ENCODE results near the gene DIP2C. TPM values are rescaled to one million over a fixed set of nuclear protein-coding genes. Genes with fewer than 3 reads are reported as not detected.
A peak's percentile ranks its signal among the peaks of the same experiment; 100 is the strongest.

Gene DIP2C, protein sequence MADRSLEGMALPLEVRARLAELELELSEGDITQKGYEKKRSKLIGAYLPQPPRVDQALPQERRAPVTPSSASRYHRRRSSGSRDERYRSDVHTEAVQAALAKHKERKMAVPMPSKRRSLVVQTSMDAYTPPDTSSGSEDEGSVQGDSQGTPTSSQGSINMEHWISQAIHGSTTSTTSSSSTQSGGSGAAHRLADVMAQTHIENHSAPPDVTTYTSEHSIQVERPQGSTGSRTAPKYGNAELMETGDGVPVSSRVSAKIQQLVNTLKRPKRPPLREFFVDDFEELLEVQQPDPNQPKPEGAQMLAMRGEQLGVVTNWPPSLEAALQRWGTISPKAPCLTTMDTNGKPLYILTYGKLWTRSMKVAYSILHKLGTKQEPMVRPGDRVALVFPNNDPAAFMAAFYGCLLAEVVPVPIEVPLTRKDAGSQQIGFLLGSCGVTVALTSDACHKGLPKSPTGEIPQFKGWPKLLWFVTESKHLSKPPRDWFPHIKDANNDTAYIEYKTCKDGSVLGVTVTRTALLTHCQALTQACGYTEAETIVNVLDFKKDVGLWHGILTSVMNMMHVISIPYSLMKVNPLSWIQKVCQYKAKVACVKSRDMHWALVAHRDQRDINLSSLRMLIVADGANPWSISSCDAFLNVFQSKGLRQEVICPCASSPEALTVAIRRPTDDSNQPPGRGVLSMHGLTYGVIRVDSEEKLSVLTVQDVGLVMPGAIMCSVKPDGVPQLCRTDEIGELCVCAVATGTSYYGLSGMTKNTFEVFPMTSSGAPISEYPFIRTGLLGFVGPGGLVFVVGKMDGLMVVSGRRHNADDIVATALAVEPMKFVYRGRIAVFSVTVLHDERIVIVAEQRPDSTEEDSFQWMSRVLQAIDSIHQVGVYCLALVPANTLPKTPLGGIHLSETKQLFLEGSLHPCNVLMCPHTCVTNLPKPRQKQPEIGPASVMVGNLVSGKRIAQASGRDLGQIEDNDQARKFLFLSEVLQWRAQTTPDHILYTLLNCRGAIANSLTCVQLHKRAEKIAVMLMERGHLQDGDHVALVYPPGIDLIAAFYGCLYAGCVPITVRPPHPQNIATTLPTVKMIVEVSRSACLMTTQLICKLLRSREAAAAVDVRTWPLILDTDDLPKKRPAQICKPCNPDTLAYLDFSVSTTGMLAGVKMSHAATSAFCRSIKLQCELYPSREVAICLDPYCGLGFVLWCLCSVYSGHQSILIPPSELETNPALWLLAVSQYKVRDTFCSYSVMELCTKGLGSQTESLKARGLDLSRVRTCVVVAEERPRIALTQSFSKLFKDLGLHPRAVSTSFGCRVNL (N-terminal part only)
- total RNA-seq = 10 to 100 TPM in 3 of 4 donors, 1 to 10 TPM in 1; 8.4 to 22.7 (median 16.8) TPM

DNA sequence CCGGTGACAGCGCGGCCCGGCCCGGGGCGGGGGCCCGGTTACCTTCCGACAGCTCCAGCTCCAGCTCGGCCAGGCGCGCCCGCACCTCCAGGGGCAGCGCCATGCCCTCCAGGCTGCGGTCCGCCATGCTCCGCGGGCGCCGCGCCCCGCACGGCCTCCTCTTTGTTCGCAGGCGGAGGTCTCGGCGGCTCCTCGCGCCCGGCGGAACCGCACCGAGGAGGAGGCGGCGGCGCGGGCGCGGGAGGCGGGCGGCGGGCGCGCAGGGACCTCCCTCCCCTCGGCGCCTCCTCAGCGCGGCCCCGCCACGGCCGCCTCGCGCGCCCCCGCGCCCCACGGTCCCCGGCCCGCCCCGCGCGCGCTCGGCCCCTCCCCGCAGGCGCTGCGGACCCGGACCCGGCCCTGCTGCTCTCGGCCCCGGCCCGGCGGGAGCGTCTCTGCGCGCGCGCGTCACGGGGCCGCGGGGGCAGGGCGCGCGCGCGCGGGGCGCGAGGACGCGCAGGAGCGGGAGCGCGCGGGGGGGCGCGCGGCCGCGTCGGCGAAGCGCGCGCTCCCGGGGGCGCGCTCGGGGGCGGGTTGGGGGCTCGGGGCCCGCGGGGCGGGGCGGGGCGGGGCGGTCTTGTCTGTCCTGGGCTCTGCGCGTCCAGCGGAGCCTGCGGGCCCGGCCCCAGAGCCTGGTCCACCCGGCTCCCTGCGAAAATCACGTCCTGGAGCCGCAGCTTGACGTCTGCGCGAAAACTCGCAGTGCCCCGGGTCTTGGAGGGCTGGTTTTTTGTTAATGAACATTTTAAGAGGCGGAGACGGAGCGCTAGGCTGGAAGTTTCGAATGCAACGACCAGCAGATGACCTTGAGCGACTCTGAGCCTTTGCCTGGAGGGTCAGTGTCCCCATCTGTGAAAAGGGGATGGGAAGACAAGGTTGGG is at the start of gene DIP2C:
Gene DIP2C, minus strand, starts transcription at position 217 of the 920 bp plus-strand sequence. Its CDS starts 90 bp downstream, at position 127.
- Histone ChIP-seq H3K4me3 (peak within 1 kb of the TSS; percentile 32 to 95 (median 68)), H3K36me3 (no peaks in the 10 kb centered on the region), H3K9me3 (no peaks in the 10 kb centered on the region), H3K27ac (peak within 1 kb of the TSS; percentile 51 to 87 (median 68)), H3K4me1 (peaks cover 0 to under 1% (median 0%) of the 10 kb centered on the region in 4 donors), H3K27me3 (no peaks in the 10 kb centered on the region)
- DNase-seq = peak in 2 of 3 donors; percentile 66 to 78
- no peak for TF ChIP-seq POLR2A (IDR thresholded peaks at IDR 0.05)
- TF ChIP-seq, protein P1, sequence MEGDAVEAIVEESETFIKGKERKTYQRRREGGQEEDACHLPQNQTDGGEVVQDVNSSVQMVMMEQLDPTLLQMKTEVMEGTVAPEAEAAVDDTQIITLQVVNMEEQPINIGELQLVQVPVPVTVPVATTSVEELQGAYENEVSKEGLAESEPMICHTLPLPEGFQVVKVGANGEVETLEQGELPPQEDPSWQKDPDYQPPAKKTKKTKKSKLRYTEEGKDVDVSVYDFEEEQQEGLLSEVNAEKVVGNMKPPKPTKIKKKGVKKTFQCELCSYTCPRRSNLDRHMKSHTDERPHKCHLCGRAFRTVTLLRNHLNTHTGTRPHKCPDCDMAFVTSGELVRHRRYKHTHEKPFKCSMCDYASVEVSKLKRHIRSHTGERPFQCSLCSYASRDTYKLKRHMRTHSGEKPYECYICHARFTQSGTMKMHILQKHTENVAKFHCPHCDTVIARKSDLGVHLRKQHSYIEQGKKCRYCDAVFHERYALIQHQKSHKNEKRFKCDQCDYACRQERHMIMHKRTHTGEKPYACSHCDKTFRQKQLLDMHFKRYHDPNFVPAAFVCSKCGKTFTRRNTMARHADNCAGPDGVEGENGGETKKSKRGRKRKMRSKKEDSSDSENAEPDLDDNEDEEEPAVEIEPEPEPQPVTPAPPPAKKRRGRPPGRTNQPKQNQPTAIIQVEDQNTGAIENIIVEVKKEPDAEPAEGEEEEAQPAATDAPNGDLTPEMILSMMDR (IDR thresholded peaks at IDR 0.05) = no peak

DNA sequence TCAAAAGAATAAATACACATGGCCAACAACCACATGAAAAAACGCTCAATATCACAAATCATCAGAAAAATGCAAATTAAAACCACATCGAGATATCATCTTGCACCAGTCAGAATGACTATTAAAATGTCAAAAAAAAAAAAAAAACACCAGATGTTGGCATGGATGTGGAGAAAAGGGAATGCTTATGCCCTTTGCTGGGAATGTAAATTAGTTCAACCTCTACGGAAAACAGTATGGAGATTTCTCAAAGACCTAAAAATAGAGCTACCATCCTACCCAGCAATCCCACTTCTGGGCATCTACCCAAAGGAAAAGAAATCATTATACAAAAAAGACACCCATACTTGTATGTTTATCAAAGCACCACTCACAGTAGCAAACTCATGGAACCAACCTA is 45.0 kb upstream of the DIP2C start:
- TF ChIP-seq POLR2A (IDR thresholded peaks at IDR 0.05) = no peak
- TF ChIP-seq, protein P1 (IDR thresholded peaks at IDR 0.05) = no peak
- H3K27me3 ChIP-seq = no peaks in the 10 kb centered on the region
- H3K4me3 ChIP-seq = no peak overlapping the region
- DNase-seq = no peak
- H3K4me1 ChIP-seq = no peaks in the 10 kb centered on the region
- H3K9me3 ChIP-seq = no peaks in the 10 kb centered on the region
- H3K36me3 ChIP-seq = no peaks in the 10 kb centered on the region
- no peak overlapping the region for H3K27ac ChIP-seq

DNA sequence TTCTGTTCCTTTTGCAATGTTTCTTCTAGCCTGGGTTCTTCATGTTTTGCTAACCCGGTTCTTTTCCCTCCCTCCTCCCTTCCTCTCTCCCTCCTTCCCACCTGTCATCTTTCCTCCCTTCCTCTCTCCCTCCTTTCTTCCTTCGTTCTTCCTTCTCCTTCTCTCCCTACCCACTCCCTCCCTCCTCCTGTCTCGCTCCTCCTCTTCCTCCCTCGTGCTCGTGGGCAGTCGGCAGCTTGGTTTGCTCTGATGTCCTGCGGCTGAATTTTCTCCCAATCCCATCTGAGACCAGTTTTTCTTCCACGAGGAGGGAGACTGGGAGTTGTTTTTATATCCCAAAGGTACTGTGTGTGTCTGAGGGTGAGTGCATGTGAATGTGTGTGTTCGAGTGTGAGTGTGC is 43.6 kb upstream of the DIP2C start:
- no peak for TF ChIP-seq POLR2A (IDR thresholded peaks at IDR 0.05)
- no peaks in the 10 kb centered on the region for H3K4me1 ChIP-seq
- H3K4me3 ChIP-seq = no peak overlapping the region
- no peaks in the 10 kb centered on the region for H3K27me3 ChIP-seq
- H3K27ac ChIP-seq = no peak overlapping the region
- DNase-seq = no peak
- H3K36me3 ChIP-seq = no peaks in the 10 kb centered on the region
- H3K9me3 ChIP-seq = no peaks in the 10 kb centered on the region

DNA sequence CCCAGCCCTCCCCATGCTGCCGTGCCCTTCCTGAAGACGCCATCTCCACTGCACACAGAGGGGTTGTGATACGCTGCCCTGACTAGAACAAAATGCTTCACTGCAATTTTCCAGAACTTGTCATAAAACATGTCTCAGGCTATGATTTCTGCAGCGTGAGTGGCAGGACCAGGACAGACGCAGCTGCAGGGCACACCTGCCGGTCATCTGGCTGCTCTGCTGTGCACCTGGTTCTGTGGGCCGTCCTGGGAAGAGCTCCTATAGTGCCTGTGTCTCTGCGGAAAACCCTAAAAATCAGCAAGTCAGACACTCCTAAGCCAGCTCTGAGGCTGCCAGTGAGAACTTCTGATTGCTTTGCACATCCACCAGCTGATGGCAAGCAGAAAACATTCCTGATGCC is 39.7 kb upstream of the DIP2C start:
- Histone ChIP-seq H3K36me3 (no peaks in the 10 kb centered on the region), H3K27ac (no peak overlapping the region), H3K4me3 (no peak overlapping the region), H3K4me1 (no peaks in the 10 kb centered on the region), H3K9me3 (no peaks in the 10 kb centered on the region), H3K27me3 (no peaks in the 10 kb centered on the region)
- no peak for DNase-seq
- TF ChIP-seq POLR2A (IDR thresholded peaks at IDR 0.05) = no peak
- TF ChIP-seq, protein P1 (IDR thresholded peaks at IDR 0.05) = no peak

DNA sequence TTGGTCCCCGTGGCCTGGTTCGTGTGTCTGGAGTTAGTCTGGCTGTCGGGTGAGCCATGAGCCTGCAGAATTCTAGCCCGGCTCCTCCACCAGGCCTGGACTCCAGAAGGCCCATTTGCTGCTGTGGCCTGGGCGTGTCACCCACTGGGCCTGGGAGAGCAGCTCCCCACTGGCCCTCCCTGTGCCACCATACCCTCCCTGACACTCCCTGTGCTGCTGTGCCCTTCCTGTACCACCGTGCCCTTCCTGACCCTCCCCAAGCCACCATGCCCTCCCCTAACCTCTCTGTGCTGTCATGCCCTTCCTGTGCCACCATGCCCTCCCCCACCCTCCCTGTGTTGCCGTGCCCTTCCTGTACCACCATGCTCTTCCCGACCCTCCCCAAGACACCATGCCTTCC is 39.1 kb upstream of the DIP2C start:
- Histone ChIP-seq H3K27me3 (no peaks in the 10 kb centered on the region), H3K4me1 (no peaks in the 10 kb centered on the region), H3K36me3 (no peaks in the 10 kb centered on the region), H3K27ac (no peak overlapping the region), H3K9me3 (no peaks in the 10 kb centered on the region), H3K4me3 (no peak overlapping the region)
- DNase-seq = no peak
- TF ChIP-seq, protein P1 (IDR thresholded peaks at IDR 0.05) = no peak
- no peak for TF ChIP-seq POLR2A (IDR thresholded peaks at IDR 0.05)
